ENCODE data around the gene EXOC7. TPM values are rescaled to one million over a fixed set of nuclear protein-coding genes. Genes with fewer than 3 reads are reported as not detected.

Gene EXOC7
- total RNA-seq, 3 donors from 2014 or later = 91.4 to 103 (median 93.9) TPM

- Histone ChIP-seq H3K9me3 (no peaks in the 10 kb centered on the region), H3K27ac (no peak overlapping the region), H3K4me3 (no peak overlapping the region), H3K36me3 (no peaks in the 10 kb centered on the region), H3K27me3 (no peaks in the 10 kb centered on the region), H3K4me1 (peaks cover 0 to 14% of the 10 kb centered on the region in 2 donors)
- intact Hi-C loops (cut with DNase I; ENCODE audit: low total_unique reads) = no loop called here
- DNase-seq (ENCODE audit: low spot score in 2 of 2) = no peak
- TF ChIP-seq CTCF (IDR thresholded peaks at IDR 0.05) (no peak), POLR2AphosphoS5 (IDR thresholded peaks at IDR 0.05) (no peak), POLR2A (IDR thresholded peaks at IDR 0.05) (no peak)
Measured at GRCh38 chr17:76106703-76107102, 3.1 kb upstream of the EXOC7 start.

GRCh38 chr17:76104896-76105231, 1.3 kb upstream of the EXOC7 start:
- Histone ChIP-seq H3K27ac (no peak overlapping the region), H3K27me3 (no peaks in the 10 kb centered on the region), H3K4me3 (no peak overlapping the region), H3K9me3 (no peaks in the 10 kb centered on the region), H3K4me1 (peaks cover 0 to 14% of the 10 kb centered on the region in 2 donors), H3K36me3 (no peaks in the 10 kb centered on the region)
- intact Hi-C loops (cut with DNase I; ENCODE audit: low total_unique reads) = no loop called here
- no peak for DNase-seq (ENCODE audit: low spot score in 2 of 2)
- TF ChIP-seq POLR2A (IDR thresholded peaks at IDR 0.05) (no peak), CTCF (IDR thresholded peaks at IDR 0.05) (no peak), POLR2AphosphoS5 (IDR thresholded peaks at IDR 0.05) (no peak)

GRCh38 chr17:76104140-76104895, 731 bp upstream of the EXOC7 start:
- Histone ChIP-seq H3K9me3 (no peaks in the 10 kb centered on the region), H3K36me3 (no peaks in the 10 kb centered on the region), H3K27ac (peak overlapping the region; percentile 88 to 89), H3K4me3 (peak overlapping the region; percentile 63 to 88 (median 87)), H3K27me3 (no peaks in the 10 kb centered on the region), H3K4me1 (peaks cover 0 to 14% of the 10 kb centered on the region in 2 donors)
- no peak for DNase-seq (ENCODE audit: low spot score in 2 of 2)
- TF ChIP-seq POLR2AphosphoS5 (IDR thresholded peaks at IDR 0.05) (no peak), CTCF (IDR thresholded peaks at IDR 0.05) (no peak), POLR2A (IDR thresholded peaks at IDR 0.05) (no peak)
- intact Hi-C loops (cut with DNase I; ENCODE audit: low total_unique reads) = no loop called here

- intact Hi-C loops (cut with DNase I; ENCODE audit: low total_unique reads) = no loop called here
- Histone ChIP-seq H3K4me1 (peaks cover 0 to 14% of the 10 kb centered on the region in 2 donors), H3K27ac (peak overlapping the region; percentile 88 to 89), H3K4me3 (peak overlapping the region; percentile 63 to 88 (median 87)), H3K9me3 (no peaks in the 10 kb centered on the region), H3K27me3 (no peaks in the 10 kb centered on the region), H3K36me3 (no peaks in the 10 kb centered on the region)
- no peak for DNase-seq (ENCODE audit: low spot score in 2 of 2)
- TF ChIP-seq POLR2A (IDR thresholded peaks at IDR 0.05) = no peak
- TF ChIP-seq POLR2AphosphoS5 (IDR thresholded peaks at IDR 0.05) = no peak
- TF ChIP-seq CTCF (IDR thresholded peaks at IDR 0.05) = no peak
Measured at GRCh38 chr17:76102944-76103273, 678 bp downstream of the EXOC7 start.

- Histone ChIP-seq H3K4me1 (peaks cover 0 to 6% of the 10 kb centered on the region in 2 donors), H3K9me3 (no peaks in the 10 kb centered on the region), H3K4me3 (no peak overlapping the region), H3K36me3 (no peaks in the 10 kb centered on the region), H3K27me3 (no peaks in the 10 kb centered on the region), H3K27ac (no peak overlapping the region)
- TF ChIP-seq POLR2A (IDR thresholded peaks at IDR 0.05) = no peak
- intact Hi-C loops (cut with DNase I; ENCODE audit: low total_unique reads) = no loop called here
- no peak for DNase-seq (ENCODE audit: low spot score in 2 of 2)
Measured at GRCh38 chr17:76097716-76098295, 5.8 kb downstream of the EXOC7 start.

All from breast epithelium (tissue), 4 donors.